ENCODE data around the gene TMEM44.

TMEM44 gene

GRCh38 chr3:194537732-194538247 is 95.4 kb downstream of the TMEM44 start:
- no peak overlapping the region for H3K4me3 ChIP-seq (ENCODE audit: low read depth, low read length)
- peak; percentile 50 for DNase-seq (ENCODE audit: low read depth)
